ENCODE measurements around the gene ACAP1. TPM values are rescaled to one million over a fixed set of nuclear protein-coding genes. Genes with fewer than 3 reads are reported as not detected.

ACAP1 gene
- total and polyA plus RNA-seq, 7 experiments from 2014 or later = 234 to 708 (median 496) TPM

DNA sequence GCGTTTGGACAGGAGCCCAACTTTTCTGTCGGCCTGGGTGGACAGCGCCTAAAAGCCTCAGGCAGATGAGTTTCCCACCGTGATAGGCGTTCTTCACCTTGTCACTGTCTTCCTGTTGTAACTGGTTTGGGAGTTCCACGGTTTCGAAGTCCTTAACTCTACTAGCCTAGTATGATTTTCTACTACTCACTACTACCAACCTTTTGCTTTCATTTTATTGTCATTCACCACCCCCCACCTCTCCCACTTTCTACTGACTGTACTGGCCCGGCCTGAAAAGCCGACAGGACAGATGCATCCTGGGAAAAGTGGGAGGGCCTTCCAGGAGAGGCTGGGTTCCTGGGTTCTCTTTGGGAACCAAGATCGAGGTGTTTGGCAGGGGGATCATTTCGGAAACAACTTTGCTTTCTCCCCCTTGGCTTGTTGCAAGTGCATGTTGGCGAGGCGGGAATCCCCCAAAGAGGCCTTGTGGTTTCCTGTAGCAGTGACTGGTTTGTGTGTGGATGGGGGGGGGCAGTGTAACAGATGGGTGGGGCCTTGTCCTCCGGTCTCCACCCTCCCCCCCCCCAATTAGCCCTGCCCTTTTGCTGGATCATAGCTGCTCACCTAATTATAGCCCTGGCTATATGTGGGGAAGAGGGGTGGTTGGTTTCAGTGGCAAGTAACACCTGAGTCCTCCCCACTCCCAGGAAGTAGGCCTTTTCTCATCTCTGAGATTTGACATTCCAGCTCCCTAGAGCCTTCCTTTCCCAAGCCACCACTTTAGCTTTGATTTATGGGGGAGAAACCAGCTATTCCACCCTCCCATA lies 27.5 kb upstream of the ACAP1 start:
- Histone ChIP-seq H3K27ac (ENCODE audit: low read depth, low read length) (peak overlapping the region; percentile 100), H3K4me3 (ENCODE audit: low read length) (peak overlapping the region; percentile 78), H3K9me3 (ENCODE audit: control insufficient read depth in 2 of 3, low read length in 3 of 3) (no peaks in the 10 kb centered on the region), H3K36me3 (ENCODE audit: control insufficient read depth in 2 of 3, insufficient read depth in 3 of 3, low read length in 3 of 3) (peaks cover 34 to 53% (median 41%) of the 10 kb centered on the region in 3 experiments), H3K27me3 (ENCODE audit: control insufficient read depth in 2 of 2, insufficient read depth in 2 of 2, low read length in 2 of 2) (no peaks in the 10 kb centered on the region), H3K4me1 (ENCODE audit: control insufficient read depth in 2 of 2, insufficient read depth in 2 of 2, low read length in 2 of 2) (peaks cover 25 to 31% of the 10 kb centered on the region in 2 donors)
- peaks cover 14 to 48% (median 43%) of the 10 kb centered on the region in 5 donors for H3K36me3 Mint-ChIP-seq
- ChIA-PET CTCF (interaction anchor here (0.9 to 1.2 kb wide), 3 partner anchors 12 to 101 kb away, joined by 3 read pairs; no protein-coding TSS in a partner anchor), POLR2A (interaction anchor here (0.6 to 11.5 kb wide), 20 partner anchors 16 to 914 kb away, joined by 3 to 336 read pairs (median 4); partner anchors contain the start of genes ACAP1, GABARAP, NEURL4 and PHF23)
- H3K27ac Mint-ChIP-seq = peak overlapping the region; percentile 93 to 99 (median 98)
- H3K4me1 Mint-ChIP-seq = peaks cover 39 to 59% (median 51%) of the 10 kb centered on the region in 7 donors
- peaks cover 0 to 8% (median 0%) of the 10 kb centered on the region in 5 donors for H3K27me3 Mint-ChIP-seq
- peak overlapping the region; percentile 90 to 99 (median 95) for H3K4me3 Mint-ChIP-seq
- intact Hi-C loops (cut with micrococcal nuclease) = loop anchor here (1.0 to 5.0 kb wide), 7 partner anchors 27 to 1073 kb away; partner anchors contain the start of genes ACAP1 (in 2 of the 2), SLC16A13 (in 2 of the 2), RPL26 (in 1 of the 2) and TMEM256 (in 1 of the 2)
- DNase-seq = peak; percentile 56 to 96 (median 88)
- ATAC-seq = peak; percentile 49
- peaks cover 0 to 6% (median 0%) of the 10 kb centered on the region in 11 donors for H3K9me3 Mint-ChIP-seq

DNA sequence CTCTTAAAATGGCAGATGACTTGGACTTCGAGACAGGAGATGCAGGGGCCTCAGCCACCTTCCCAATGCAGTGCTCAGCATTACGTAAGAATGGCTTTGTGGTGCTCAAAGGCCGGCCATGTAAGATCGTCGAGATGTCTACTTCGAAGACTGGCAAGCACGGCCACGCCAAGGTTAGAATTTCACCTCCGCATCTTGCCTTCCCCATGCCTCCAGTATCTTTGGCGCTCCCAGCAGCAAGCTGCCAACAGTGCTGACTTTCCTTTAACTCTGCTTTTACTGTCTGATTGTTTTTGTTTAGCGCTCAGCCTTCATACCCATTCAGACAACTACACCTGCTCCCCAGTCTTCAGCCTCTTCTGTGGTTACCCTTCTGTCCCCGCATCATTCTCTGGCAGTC lies 26.7 kb upstream of the ACAP1 start:
- peaks cover 0 to 8% (median 0%) of the 10 kb centered on the region in 5 donors for H3K27me3 Mint-ChIP-seq
- H3K27ac ChIP-seq (ENCODE audit: low read depth, low read length) = peak overlapping the region; percentile 100
- peaks cover 14 to 50% (median 43%) of the 10 kb centered on the region in 5 donors for H3K36me3 Mint-ChIP-seq
- peaks cover 46 to 67% (median 59%) of the 10 kb centered on the region in 7 donors for H3K4me1 Mint-ChIP-seq
- H3K4me1 ChIP-seq (ENCODE audit: control insufficient read depth in 2 of 2, insufficient read depth in 2 of 2, low read length in 2 of 2) = peaks cover 32 to 39% of the 10 kb centered on the region in 2 donors
- peaks cover 0 to 6% (median 0%) of the 10 kb centered on the region in 11 donors for H3K9me3 Mint-ChIP-seq
- H3K9me3 ChIP-seq (ENCODE audit: control insufficient read depth in 2 of 3, low read length in 3 of 3) = no peaks in the 10 kb centered on the region
- peak overlapping the region; percentile 93 to 99 (median 98) for H3K27ac Mint-ChIP-seq
- no peaks in the 10 kb centered on the region for H3K27me3 ChIP-seq (ENCODE audit: control insufficient read depth in 2 of 2, insufficient read depth in 2 of 2, low read length in 2 of 2)
- ATAC-seq = no peak
- ChIA-PET CTCF (interaction anchor here (0.6 to 1.2 kb wide), 7 partner anchors 8 to 100 kb away, joined by 3 read pairs; no protein-coding TSS in a partner anchor), POLR2A (interaction anchor here (0.7 to 11.5 kb wide), 12 partner anchors 16 to 274 kb away, joined by 3 to 336 read pairs (median 4); partner anchors contain the start of genes ACAP1, GABARAP, NEURL4 and PHF23)
- intact Hi-C loops (cut with micrococcal nuclease) = loop anchor here (1.0 to 5.0 kb wide), 7 partner anchors 27 to 1073 kb away; partner anchors contain the start of genes ACAP1 (in 2 of the 2), SLC16A13 (in 2 of the 2), RPL26 (in 1 of the 2) and TMEM256 (in 1 of the 2)
- H3K4me3 Mint-ChIP-seq = peak overlapping the region; percentile 90 to 99 (median 95)
- DNase-seq = no peak
- H3K36me3 ChIP-seq (ENCODE audit: control insufficient read depth in 2 of 3, insufficient read depth in 3 of 3, low read length in 3 of 3) = peaks cover 37 to 56% (median 45%) of the 10 kb centered on the region in 3 experiments
- H3K4me3 ChIP-seq (ENCODE audit: low read length) = peak overlapping the region; percentile 78

GRCh38 chr17:7311110-7311705 lies 25.1 kb upstream of the ACAP1 start:
- CTCF ChIA-PET = interaction anchor here (1.8 kb wide), 1 partner anchor 18 kb away, joined by 7 read pairs; the partner anchor contains the start of gene NEURL4
- DNase-seq = no peak
- Mint-ChIP-seq H3K4me1 (peaks cover 46 to 74% (median 67%) of the 10 kb centered on the region in 7 donors), H3K27me3 (peaks cover 0 to 8% (median 0%) of the 10 kb centered on the region in 5 donors), H3K36me3 (peaks cover 14 to 50% (median 43%) of the 10 kb centered on the region in 5 donors), H3K4me3 (peak overlapping the region in 9 of 10 donors; percentile 52 to 99 (median 94)), H3K9me3 (peaks cover 0 to 7% (median 0%) of the 10 kb centered on the region in 11 donors), H3K27ac (peak overlapping the region; percentile 84 to 99 (median 94))
- no peak overlapping the region for H3K4me3 ChIP-seq (ENCODE audit: low read length)
- peaks cover 37 to 56% (median 45%) of the 10 kb centered on the region in 3 experiments for H3K36me3 ChIP-seq (ENCODE audit: control insufficient read depth in 2 of 3, insufficient read depth in 3 of 3, low read length in 3 of 3)
- H3K9me3 ChIP-seq (ENCODE audit: control insufficient read depth in 2 of 3, low read length in 3 of 3) = no peaks in the 10 kb centered on the region
- H3K4me1 ChIP-seq (ENCODE audit: control insufficient read depth in 2 of 2, insufficient read depth in 2 of 2, low read length in 2 of 2) = peaks cover 39 to 44% of the 10 kb centered on the region in 2 donors
- H3K27ac ChIP-seq (ENCODE audit: low read depth, low read length) = peak overlapping the region; percentile 100
- POLR2A ChIA-PET = interaction anchor here (0.8 to 11.5 kb wide), 5 partner anchors 19 to 83 kb away, joined by 3 to 336 read pairs (median 3); partner anchors contain the start of genes ACAP1, NEURL4 and PLSCR3
- intact Hi-C loops (cut with micrococcal nuclease) = no loop called here
- no peaks in the 10 kb centered on the region for H3K27me3 ChIP-seq (ENCODE audit: control insufficient read depth in 2 of 2, insufficient read depth in 2 of 2, low read length in 2 of 2)
- ATAC-seq = no peak

- H3K4me3 ChIP-seq (ENCODE audit: low read length) = no peak overlapping the region
- H3K4me3 Mint-ChIP-seq = peak overlapping the region in 9 of 10 donors; percentile 14 to 89 (median 69)
- ATAC-seq (no peak), DNase-seq (no peak)
- peaks cover 37 to 63% (median 45%) of the 10 kb centered on the region in 3 experiments for H3K36me3 ChIP-seq (ENCODE audit: control insufficient read depth in 2 of 3, insufficient read depth in 3 of 3, low read length in 3 of 3)
- H3K9me3 ChIP-seq (ENCODE audit: control insufficient read depth in 2 of 3, low read length in 3 of 3) = no peaks in the 10 kb centered on the region
- H3K27me3 Mint-ChIP-seq = peaks cover 0 to 3% (median 0%) of the 10 kb centered on the region in 5 donors
- ChIA-PET CTCF (interaction anchor here (1.0 to 1.9 kb wide), 3 partner anchors 17 to 32 kb away, joined by 3 to 7 read pairs (median 4); partner anchors contain the start of genes ACAP1 and NEURL4), POLR2A (interaction anchor here (0.8 to 11.5 kb wide), 6 partner anchors 8 to 82 kb away, joined by 3 to 336 read pairs (median 3); partner anchors contain the start of genes ACAP1, CTDNEP1, NEURL4 and PLSCR3)
- H3K4me1 Mint-ChIP-seq = peaks cover 46 to 77% (median 67%) of the 10 kb centered on the region in 7 donors
- H3K27me3 ChIP-seq (ENCODE audit: control insufficient read depth in 2 of 2, insufficient read depth in 2 of 2, low read length in 2 of 2) = no peaks in the 10 kb centered on the region
- intact Hi-C loops (cut with micrococcal nuclease) = no loop called here
- peak overlapping the region; percentile 87 for H3K27ac ChIP-seq (ENCODE audit: low read depth, low read length)
- peaks cover 39 to 44% of the 10 kb centered on the region in 2 donors for H3K4me1 ChIP-seq (ENCODE audit: control insufficient read depth in 2 of 2, insufficient read depth in 2 of 2, low read length in 2 of 2)
- peaks cover 0 to 7% (median 0%) of the 10 kb centered on the region in 11 donors for H3K9me3 Mint-ChIP-seq
- H3K27ac Mint-ChIP-seq = peak overlapping the region; percentile 31 to 96 (median 89)
- peaks cover 14 to 54% (median 44%) of the 10 kb centered on the region in 5 donors for H3K36me3 Mint-ChIP-seq
These were observed 23.8 kb upstream of the ACAP1 start for GRCh38 chr17:7312432-7313087.

GRCh38 chr17:7313088-7313889 lies 23.0 kb upstream of the ACAP1 start:
- Histone ChIP-seq H3K4me1 (ENCODE audit: control insufficient read depth in 2 of 2, insufficient read depth in 2 of 2, low read length in 2 of 2) (peaks cover 39 to 44% of the 10 kb centered on the region in 2 donors), H3K27me3 (ENCODE audit: control insufficient read depth in 2 of 2, insufficient read depth in 2 of 2, low read length in 2 of 2) (no peaks in the 10 kb centered on the region), H3K4me3 (ENCODE audit: low read length) (no peak overlapping the region), H3K9me3 (ENCODE audit: control insufficient read depth in 2 of 3, low read length in 3 of 3) (no peaks in the 10 kb centered on the region), H3K36me3 (ENCODE audit: control insufficient read depth in 2 of 3, insufficient read depth in 3 of 3, low read length in 3 of 3) (peaks cover 37 to 66% (median 45%) of the 10 kb centered on the region in 3 experiments), H3K27ac (ENCODE audit: low read depth, low read length) (peak overlapping the region; percentile 87)
- ChIA-PET CTCF (interaction anchor here (0.7 to 1.9 kb wide), 6 partner anchors 16 to 133 kb away, joined by 3 to 7 read pairs (median 4); partner anchors contain the start of genes ACAP1 and NEURL4), POLR2A (interaction anchor here (0.8 to 11.5 kb wide), 8 partner anchors 9 to 71 kb away, joined by 3 to 336 read pairs (median 5); partner anchors contain the start of genes ACAP1, CTDNEP1, NEURL4 and SLC2A4)
- Mint-ChIP-seq H3K27ac (peak overlapping the region; percentile 46 to 96 (median 90)), H3K27me3 (peaks cover 0 to 3% (median 0%) of the 10 kb centered on the region in 5 donors), H3K9me3 (peaks cover 0 to 7% (median 0%) of the 10 kb centered on the region in 11 donors), H3K4me3 (peak overlapping the region; percentile 13 to 96 (median 84)), H3K4me1 (peaks cover 46 to 77% (median 68%) of the 10 kb centered on the region in 7 donors), H3K36me3 (peaks cover 14 to 58% (median 44%) of the 10 kb centered on the region in 5 donors)
- DNase-seq (no peak), ATAC-seq (no peak)
- intact Hi-C loops (cut with micrococcal nuclease) = no loop called here

Data from naive thymus-derived CD4-positive, alpha-beta T cell (primary cell).